Peyer's patch (tissue), 4 donors: ENCODE results near the gene ENPP7.

Experiments
- POLR2A ChIP-seq, 2 donors: fragments of 450-650 bp; IDR thresholded peaks; one replicate each; pipeline ENCODE4 v1.5.1; 2017; ENCODE audit warnings: antibody characterized with exemption in 2 of 2, mild to moderate bottlenecking in 2 of 2, moderate library complexity in 2 of 2
- TF ChIP-seq, protein P1 (sequence below), 6 experiments: fragments of 450-650 bp in 4 of 6; fragments of 200-600 bp in 2 of 6; sonication (generic) in 1 of 6; IDR thresholded peaks; one replicate each; pipeline ENCODE4 v1.5.1; 2017 to 2019; ENCODE audit warnings: antibody characterized with exemption in 6 of 6, mild to moderate bottlenecking in 3 of 6, moderate library complexity in 1 of 6

DNA sequence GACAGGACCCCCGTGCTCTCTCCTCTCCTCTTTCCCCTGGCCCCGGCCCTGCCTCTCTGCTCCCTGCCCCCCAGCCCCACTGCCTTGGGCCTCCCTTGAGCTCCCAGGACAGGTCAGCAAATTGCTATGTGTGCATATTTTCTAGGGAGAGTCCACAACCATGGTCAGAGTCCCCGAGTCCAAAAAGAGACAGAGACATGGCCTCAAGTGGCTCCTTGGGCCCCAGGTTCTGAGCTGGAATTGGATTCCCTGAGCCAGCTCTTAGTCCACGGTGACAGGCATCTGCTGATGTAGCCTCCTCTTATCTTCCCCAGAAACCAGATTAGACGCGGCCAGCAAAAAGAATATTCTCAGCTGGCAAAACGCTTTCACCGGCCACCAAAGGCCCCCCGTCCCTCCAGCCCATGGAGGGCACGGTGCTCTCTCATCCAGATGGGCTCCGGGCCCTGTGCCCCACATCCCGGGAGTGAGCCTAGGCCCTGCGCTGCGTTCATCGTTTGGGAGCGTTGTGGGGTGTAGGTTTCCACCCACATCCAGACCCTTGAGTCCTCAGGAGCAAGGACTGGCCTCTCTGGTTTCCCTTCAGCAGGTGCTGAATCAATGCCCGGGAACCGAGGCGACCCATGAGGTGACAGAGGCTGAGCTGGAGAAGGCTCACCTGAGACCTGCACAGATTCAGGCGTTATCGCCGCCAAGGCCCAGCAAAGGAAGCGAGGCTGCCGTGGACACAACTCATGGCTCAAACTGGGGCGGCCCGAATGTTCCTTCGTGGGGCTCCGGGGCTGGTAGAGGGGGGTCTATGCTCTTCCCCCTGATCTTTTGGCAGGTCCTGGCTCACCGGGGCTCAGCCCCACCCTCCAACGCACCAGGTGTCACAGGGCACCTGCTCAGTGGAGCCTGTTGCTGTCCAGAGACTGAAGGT is 16.3 kb upstream of the ENPP7 start:
- TF ChIP-seq POLR2A (IDR thresholded peaks at IDR 0.05) = no peak
- TF ChIP-seq, protein P1, sequence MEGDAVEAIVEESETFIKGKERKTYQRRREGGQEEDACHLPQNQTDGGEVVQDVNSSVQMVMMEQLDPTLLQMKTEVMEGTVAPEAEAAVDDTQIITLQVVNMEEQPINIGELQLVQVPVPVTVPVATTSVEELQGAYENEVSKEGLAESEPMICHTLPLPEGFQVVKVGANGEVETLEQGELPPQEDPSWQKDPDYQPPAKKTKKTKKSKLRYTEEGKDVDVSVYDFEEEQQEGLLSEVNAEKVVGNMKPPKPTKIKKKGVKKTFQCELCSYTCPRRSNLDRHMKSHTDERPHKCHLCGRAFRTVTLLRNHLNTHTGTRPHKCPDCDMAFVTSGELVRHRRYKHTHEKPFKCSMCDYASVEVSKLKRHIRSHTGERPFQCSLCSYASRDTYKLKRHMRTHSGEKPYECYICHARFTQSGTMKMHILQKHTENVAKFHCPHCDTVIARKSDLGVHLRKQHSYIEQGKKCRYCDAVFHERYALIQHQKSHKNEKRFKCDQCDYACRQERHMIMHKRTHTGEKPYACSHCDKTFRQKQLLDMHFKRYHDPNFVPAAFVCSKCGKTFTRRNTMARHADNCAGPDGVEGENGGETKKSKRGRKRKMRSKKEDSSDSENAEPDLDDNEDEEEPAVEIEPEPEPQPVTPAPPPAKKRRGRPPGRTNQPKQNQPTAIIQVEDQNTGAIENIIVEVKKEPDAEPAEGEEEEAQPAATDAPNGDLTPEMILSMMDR (IDR thresholded peaks at IDR 0.05) = no peak
